GM10266 (cell line): ENCODE data around the gene RNH1.
"Not testable (repeated sequence)": the region's sequence is repeated elsewhere in the genome, so short reads cannot be mapped to it uniquely, and the experiment has no call there.

Source experiments
- DNase-seq: peaks from one replicate; pipeline ENCODE4 v3.0.0; 2012; ENCODE audit errors: extremely low spot score
- CTCF ChIP-seq: IDR thresholded peaks from 2 replicates; pipeline ENCODE4 v1.5.1; 2012; ENCODE audit warnings: mild to moderate bottlenecking, low read depth; ENCODE audit not compliant: control insufficient read depth, insufficient read depth; ENCODE audit errors: missing control alignments

The RNH1 gene

GRCh38 chr11:521177-521688, 14.2 kb upstream of the RNH1 start:
- no peak for TF ChIP-seq CTCF
- DNase-seq: no peak

GRCh38 chr11:520428-521176, 13.6 kb upstream of the RNH1 start:
- TF ChIP-seq CTCF: no peak
- DNase-seq: no peak

- TF ChIP-seq CTCF: peak; percentile 96
- DNase-seq: peak; percentile 97
These were observed 11.6 kb upstream of the RNH1 start for GRCh38 chr11:518463-519202.

DNA sequence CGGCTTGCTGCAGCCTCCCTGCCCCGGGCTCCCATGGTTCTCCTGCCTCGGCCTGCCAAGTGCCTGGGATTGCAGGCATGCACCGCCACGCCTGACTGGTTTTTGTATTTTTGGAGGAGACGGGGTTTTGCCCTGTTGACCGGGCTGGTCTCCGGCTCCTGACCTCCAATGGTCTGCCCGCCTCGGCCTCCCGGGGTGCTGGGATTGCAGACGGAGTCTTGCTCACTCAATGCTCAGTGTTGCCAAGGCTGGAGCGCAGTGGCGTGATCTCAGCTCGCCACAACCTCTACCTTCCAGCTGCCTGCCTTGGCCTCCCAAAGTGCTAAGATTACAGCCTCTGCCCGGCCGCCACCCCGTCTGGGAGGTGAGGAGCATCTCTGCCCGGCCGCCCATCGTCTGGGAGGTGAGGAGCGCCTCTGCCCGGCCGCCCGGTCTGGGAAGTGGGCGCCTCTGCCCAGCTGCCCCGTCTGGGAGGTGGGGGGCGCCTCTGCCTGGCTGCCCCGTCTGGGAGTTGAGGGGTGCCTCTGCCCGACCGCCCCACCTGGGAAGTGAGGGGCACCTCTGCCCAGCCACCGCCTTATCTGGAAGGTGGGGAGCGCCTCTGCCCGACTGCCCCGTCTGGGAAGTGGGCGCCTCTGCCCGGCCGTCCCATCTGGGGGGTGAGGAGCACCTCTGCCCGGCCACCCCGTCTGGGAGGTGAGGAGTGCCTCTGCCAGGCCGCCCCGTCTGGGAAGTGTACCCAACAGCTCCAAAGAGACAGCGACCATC, 10.1 kb upstream of the RNH1 start:
- DNase-seq: not testable (repeated sequence)

GRCh38 chr11:516400-516799, 9.4 kb upstream of the RNH1 start:
- no peak for DNase-seq
- no peak for TF ChIP-seq CTCF

DNA sequence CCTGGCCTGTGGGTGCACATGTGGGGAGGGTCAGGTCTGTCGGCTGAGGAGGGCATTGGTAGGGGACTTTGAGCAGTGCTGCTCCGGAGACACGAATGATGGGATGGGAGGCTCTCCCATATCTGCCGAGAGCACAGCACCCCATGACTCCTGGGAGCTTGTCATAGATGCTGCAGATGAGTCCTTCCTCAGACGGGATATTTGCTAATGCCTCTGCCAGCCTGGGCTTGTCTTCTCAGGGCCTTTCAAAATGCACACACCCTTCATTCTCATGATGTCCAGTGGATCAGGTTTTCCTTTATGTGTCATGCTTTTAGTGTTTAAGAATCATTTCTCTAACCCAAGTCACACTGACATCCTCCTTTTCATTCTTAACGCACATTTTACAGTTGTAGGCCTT, 8.1 kb upstream of the RNH1 start:
- no peak for DNase-seq
- TF ChIP-seq CTCF: no peak

DNA sequence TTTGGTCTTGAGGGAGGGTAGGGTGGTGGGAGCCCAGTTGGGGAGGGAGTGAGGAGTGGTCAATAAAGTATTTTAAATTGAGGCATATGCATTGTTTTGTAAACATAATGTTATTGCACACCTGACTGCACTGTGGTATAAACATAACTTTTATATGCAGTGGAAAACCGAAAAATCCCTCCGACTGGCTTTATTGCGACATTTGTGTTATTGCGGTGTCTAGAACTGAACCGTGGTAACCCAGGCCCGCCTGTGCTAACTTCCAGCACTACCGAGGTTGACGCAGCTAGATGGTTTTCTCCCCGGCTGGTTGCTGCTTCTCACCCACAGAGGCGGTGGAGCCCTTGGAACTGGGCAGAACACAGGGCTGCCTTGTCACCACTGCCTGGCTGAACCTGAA, 7.6 kb upstream of the RNH1 start:
- DNase-seq: no peak
- no peak for TF ChIP-seq CTCF
